Hepatocyte (in vitro differentiated cells): ENCODE data around the gene NEK1. TPM values are rescaled to one million over a fixed set of nuclear protein-coding genes. Genes with fewer than 3 reads are reported as not detected.

ENCODE experiments used
- DNase-seq: peaks from one replicate; pipeline ENCODE4 v3.0.0-alpha.2; 2016; ENCODE audit warnings: low spot score
- H2AFZ ChIP-seq: fragments of 200-600 bp; sonication (generic); 2 replicates; pipeline ENCODE4 v1.6.0; 2016; ENCODE audit warnings: antibody characterized with exemption, mild to moderate bottlenecking
- H3K27ac ChIP-seq: fragments of 200-600 bp; sonication (generic); 2 replicates; pipeline ENCODE4 v1.5.1; 2016; ENCODE audit warnings: mild to moderate bottlenecking
- H3K27me3 ChIP-seq: fragments of 200-600 bp; sonication (generic); 2 replicates; pipeline ENCODE4 v1.6.1; 2016
- H3K36me3 ChIP-seq: fragments of 200-600 bp; sonication (generic); replicated peaks from 2 replicates; pipeline ENCODE4 v1.5.1; 2016; ENCODE audit warnings: low read depth; ENCODE audit not compliant: insufficient read depth
- H3K4me1 ChIP-seq: fragments of 200-600 bp; sonication (generic); 2 replicates; pipeline ENCODE4 v1.5.1; 2016; ENCODE audit warnings: mild to moderate bottlenecking, moderate library complexity; ENCODE audit not compliant: insufficient read depth
- H3K4me2 ChIP-seq: fragments of 200-600 bp; sonication (generic); 2 replicates; pipeline ENCODE4 v1.6.0; 2016
- H3K4me3 ChIP-seq: fragments of 200-600 bp; sonication (generic); 2 replicates; pipeline ENCODE4 v1.5.1; 2016; ENCODE audit warnings: mild to moderate bottlenecking
- H3K79me2 ChIP-seq: fragments of 200-600 bp; sonication (generic); 2 replicates; pipeline ENCODE4 v1.6.0; 2017; ENCODE audit warnings: mild to moderate bottlenecking
- H3K9me2 ChIP-seq: fragments of 200-600 bp; sonication (generic); replicated peaks from 2 replicates; pipeline ENCODE4 v1.6.0; 2017; ENCODE audit warnings: mild to moderate bottlenecking; ENCODE audit not compliant: insufficient read depth
- H3K9me3 ChIP-seq: fragments of 200-600 bp; sonication (generic); 2 replicates; pipeline ENCODE4 v1.5.1; 2016; ENCODE audit warnings: low read depth, mild to moderate bottlenecking
- H4K20me1 ChIP-seq: fragments of 200-600 bp; sonication (generic); 2 replicates; pipeline ENCODE4 v1.6.0; 2016; ENCODE audit warnings: mild to moderate bottlenecking; ENCODE audit not compliant: insufficient read depth, poor library complexity, severe bottlenecking
- EZH2 ChIP-seq: fragments of 200-600 bp; sonication (generic); IDR thresholded peaks from 2 replicates; pipeline ENCODE4 v1.6.1; 2016; ENCODE audit warnings: antibody characterized with exemption, mild to moderate bottlenecking, borderline replicate concordance
- EZH2phosphoT487 ChIP-seq: fragments of 200-600 bp; sonication (generic); IDR thresholded peaks from one replicate; pipeline ENCODE4 v1.6.1; 2018; ENCODE audit warnings: antibody characterized with exemption, mild to moderate bottlenecking, low read depth, moderate library complexity; ENCODE audit not compliant: unreplicated experiment, severe bottlenecking
- WGBS: methylation state at CpG from one replicate; pipeline ENCODE4 v1.1.6; 2016; ENCODE audit warnings: low lambda C conversion rate; ENCODE audit errors: missing lambda C conversion rate; 5-methylcytosine and 5-hydroxymethylcytosine counted together
- polyA plus RNA-seq: library from polyadenylated mRNA; unstranded; fragments of >200 nt; fragmentation: Nextera tagmentation; extraction: Ambion mirVana; gene quantifications from 2 replicates; pipeline ENCODE4 v1.2.1, GENCODE V29; 2016
- total RNA-seq: library from RNA; depleted of rRNA; stranded (reverse); fragments of >200 nt; gene quantifications from 2 replicates; pipeline ENCODE4 v1.2.3, GENCODE V29; 2014
- TF ChIP-seq, protein P1 (sequence below): fragments of 200-600 bp; sonication (generic); IDR thresholded peaks from 2 replicates; pipeline ENCODE4 v1.5.1; 2016; ENCODE audit warnings: antibody characterized with exemption, mild to moderate bottlenecking; ENCODE audit not compliant: poor library complexity

The NEK1 gene
- total and polyA plus RNA-seq, 2 experiments from 2014 or later, result 7.8 to 10.4 TPM

DNA sequence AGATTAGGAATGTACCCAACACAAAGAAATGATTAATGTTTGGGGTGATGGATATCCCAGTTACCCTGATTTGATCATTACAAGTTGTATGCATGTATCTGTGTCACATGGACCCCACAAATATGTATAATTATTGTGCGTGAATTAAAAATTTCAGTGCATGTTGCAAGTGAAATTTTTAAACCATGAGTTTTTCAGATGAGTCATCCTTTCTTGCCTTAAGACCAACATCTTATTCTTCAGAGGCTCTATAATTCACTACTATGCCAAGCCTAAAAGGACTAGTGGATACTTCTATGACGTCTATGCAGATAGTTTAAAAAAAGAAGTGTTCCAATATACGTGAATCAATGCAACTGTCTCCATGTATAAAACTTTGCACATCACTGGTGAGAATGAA, 228.7 kb downstream of the NEK1 start:
- 95% methylated on average over 3 of the region's 3 CpGs for WGBS
- no peak for TF ChIP-seq EZH2
- TF ChIP-seq EZH2phosphoT487, result no peak
- TF ChIP-seq, protein P1, sequence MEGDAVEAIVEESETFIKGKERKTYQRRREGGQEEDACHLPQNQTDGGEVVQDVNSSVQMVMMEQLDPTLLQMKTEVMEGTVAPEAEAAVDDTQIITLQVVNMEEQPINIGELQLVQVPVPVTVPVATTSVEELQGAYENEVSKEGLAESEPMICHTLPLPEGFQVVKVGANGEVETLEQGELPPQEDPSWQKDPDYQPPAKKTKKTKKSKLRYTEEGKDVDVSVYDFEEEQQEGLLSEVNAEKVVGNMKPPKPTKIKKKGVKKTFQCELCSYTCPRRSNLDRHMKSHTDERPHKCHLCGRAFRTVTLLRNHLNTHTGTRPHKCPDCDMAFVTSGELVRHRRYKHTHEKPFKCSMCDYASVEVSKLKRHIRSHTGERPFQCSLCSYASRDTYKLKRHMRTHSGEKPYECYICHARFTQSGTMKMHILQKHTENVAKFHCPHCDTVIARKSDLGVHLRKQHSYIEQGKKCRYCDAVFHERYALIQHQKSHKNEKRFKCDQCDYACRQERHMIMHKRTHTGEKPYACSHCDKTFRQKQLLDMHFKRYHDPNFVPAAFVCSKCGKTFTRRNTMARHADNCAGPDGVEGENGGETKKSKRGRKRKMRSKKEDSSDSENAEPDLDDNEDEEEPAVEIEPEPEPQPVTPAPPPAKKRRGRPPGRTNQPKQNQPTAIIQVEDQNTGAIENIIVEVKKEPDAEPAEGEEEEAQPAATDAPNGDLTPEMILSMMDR, result no peak
- Histone ChIP-seq H3K4me2 (no peak overlapping the region), H3K27me3 (no peaks in the 10 kb centered on the region), H3K9me2 (no peaks in the 10 kb centered on the region), H3K4me3 (no peak overlapping the region), H3K79me2 (no peaks in the 10 kb centered on the region), H3K9me3 (no peaks in the 10 kb centered on the region), H3K36me3 (no peaks in the 10 kb centered on the region), H2AFZ (no peak overlapping the region), H3K4me1 (no peaks in the 10 kb centered on the region), H4K20me1 (no peaks in the 10 kb centered on the region), H3K27ac (no peak overlapping the region)
- no peak for DNase-seq

DNA sequence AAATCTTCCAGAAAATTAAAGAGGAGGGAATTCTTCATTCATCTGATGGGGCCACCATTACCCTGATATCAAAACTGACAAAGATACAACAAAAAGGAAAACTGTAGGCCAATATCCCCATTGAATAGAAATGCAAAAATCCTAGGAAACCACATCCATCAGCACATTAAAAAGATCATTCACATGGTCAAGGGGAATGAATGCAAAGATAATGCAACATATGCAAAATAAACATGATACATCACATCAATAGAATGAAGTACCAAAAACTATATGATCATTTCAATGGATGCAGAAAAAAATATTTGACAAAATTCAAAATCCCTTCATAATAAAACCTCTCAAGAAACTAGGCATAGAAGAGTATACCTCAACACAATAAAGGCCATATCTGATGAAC, 232.7 kb downstream of the NEK1 start:
- Histone ChIP-seq H4K20me1 (no peaks in the 10 kb centered on the region), H3K4me3 (no peak overlapping the region), H3K79me2 (no peaks in the 10 kb centered on the region), H3K9me3 (peaks cover 7% of the 10 kb centered on the region), H3K9me2 (no peaks in the 10 kb centered on the region), H2AFZ (no peak overlapping the region), H3K27ac (no peak overlapping the region), H3K27me3 (no peaks in the 10 kb centered on the region), H3K36me3 (no peaks in the 10 kb centered on the region), H3K4me2 (no peak overlapping the region), H3K4me1 (no peaks in the 10 kb centered on the region)
- TF ChIP-seq EZH2phosphoT487 (no peak), EZH2 (no peak)
- TF ChIP-seq, protein P1, result no peak
- DNase-seq, result no peak

DNA sequence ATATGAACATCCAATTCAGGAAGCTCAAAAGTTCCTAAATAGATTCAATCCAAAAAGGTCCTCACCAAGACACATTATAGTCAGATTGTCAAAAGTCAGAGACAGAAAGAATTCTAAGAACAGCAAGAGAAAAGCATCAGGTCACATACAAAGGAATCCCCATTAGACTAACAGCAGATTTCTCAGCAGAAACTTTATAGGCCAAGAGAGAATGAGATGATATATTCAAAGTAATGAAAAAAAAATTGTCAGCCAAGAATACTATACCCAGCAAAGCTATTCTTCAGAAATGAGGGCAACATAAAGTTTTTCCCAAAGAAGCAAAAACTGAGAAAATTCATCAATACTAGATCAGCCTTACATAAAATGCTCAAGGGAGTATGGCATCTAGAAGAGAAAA, 235.0 kb downstream of the NEK1 start:
- Histone ChIP-seq H2AFZ (no peak overlapping the region), H3K9me2 (no peaks in the 10 kb centered on the region), H3K4me1 (no peaks in the 10 kb centered on the region), H3K27me3 (no peaks in the 10 kb centered on the region), H4K20me1 (no peaks in the 10 kb centered on the region), H3K4me3 (no peak overlapping the region), H3K36me3 (no peaks in the 10 kb centered on the region), H3K79me2 (no peaks in the 10 kb centered on the region), H3K9me3 (peaks cover 7% of the 10 kb centered on the region), H3K4me2 (no peak overlapping the region), H3K27ac (no peak overlapping the region)
- TF ChIP-seq EZH2 (no peak), EZH2phosphoT487 (no peak)
- no peak for DNase-seq

DNA sequence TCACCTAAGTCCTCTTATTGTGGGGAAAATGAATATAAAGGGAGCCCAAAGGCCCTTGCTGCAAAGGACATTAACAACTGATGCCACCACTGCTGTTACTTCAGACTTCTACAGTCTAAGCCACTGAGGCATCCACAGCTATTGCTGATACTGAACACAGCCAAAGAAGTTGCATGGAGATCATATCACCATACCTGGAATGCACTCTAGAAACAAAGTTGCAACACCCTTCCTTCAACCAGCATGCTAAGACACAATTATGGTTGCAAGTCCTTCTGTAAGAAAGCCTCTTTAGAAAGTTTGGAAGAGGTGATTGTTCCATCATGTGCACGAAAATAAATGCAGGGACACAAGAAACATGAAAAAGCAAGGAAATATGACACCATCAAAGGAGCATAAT, 236.0 kb downstream of the NEK1 start:
- no peaks in the 10 kb centered on the region for H3K4me1 ChIP-seq
- 65% methylated on average over 1 of the region's 1 CpG for WGBS

More for the DNA sequence above, 236.0 kb downstream of the NEK1 start:
- H3K79me2 ChIP-seq, result no peaks in the 10 kb centered on the region
- no peaks in the 10 kb centered on the region for H3K36me3 ChIP-seq
- TF ChIP-seq, protein P1, result no peak
- no peak for TF ChIP-seq EZH2phosphoT487
- TF ChIP-seq EZH2, result no peak
- H3K9me2 ChIP-seq, result no peaks in the 10 kb centered on the region
- H3K27me3 ChIP-seq, result no peaks in the 10 kb centered on the region
- H3K9me3 ChIP-seq, result peaks cover 7% of the 10 kb centered on the region
- H3K4me3 ChIP-seq, result no peak overlapping the region
- H3K4me2 ChIP-seq, result no peak overlapping the region
- DNase-seq, result no peak
- H3K27ac ChIP-seq, result no peak overlapping the region
- H4K20me1 ChIP-seq, result no peaks in the 10 kb centered on the region
- no peak overlapping the region for H2AFZ ChIP-seq
